ENCODE measurements around the gene UQCRH. TPM values are rescaled to one million over a fixed set of nuclear protein-coding genes. Genes with fewer than 3 reads are reported as not detected.

Gene UQCRH
- total RNA-seq, 1 donor = 202 TPM

- no peak for TF ChIP-seq CTCF (IDR thresholded peaks at IDR 0.05; ENCODE audit: extremely low read depth, low read depth, low read length)
- H3K27ac ChIP-seq (ENCODE audit: low read depth, low read length) = peak overlapping the region; percentile 73
- H3K4me2 ChIP-seq (ENCODE audit: insufficient read depth, low read length) = no peak overlapping the region
- peaks cover 22% of the 10 kb centered on the region for H3K4me1 ChIP-seq (ENCODE audit: insufficient read depth, low read length)
- H3K79me2 ChIP-seq (ENCODE audit: insufficient read depth, low read length) = peaks cover 26% of the 10 kb centered on the region
- H3K27me3 ChIP-seq (ENCODE audit: insufficient read depth, low read length) = no peaks in the 10 kb centered on the region
- no peak overlapping the region for H2AFZ ChIP-seq (ENCODE audit: low read length)
- peaks cover 24% of the 10 kb centered on the region for H4K20me1 ChIP-seq (ENCODE audit: insufficient read depth, low read length)
- peaks cover 69% of the 10 kb centered on the region for H3K36me3 ChIP-seq (ENCODE audit: insufficient read depth, low read length)
- H3K4me3 ChIP-seq (ENCODE audit: insufficient read depth, low read length) = no peak overlapping the region
- peak; percentile 88 for DNase-seq (ENCODE audit: insufficient read length, low spot score, missing footprints)
- H3K9me3 ChIP-seq (ENCODE audit: low read depth, low read length) = no peaks in the 10 kb centered on the region
Measured at GRCh38 chr1:46288485-46289133, 14.9 kb upstream of the UQCRH start.

GRCh38 chr1:46289134-46289494 is 14.4 kb upstream of the UQCRH start:
- peaks cover 29% of the 10 kb centered on the region for H3K79me2 ChIP-seq (ENCODE audit: insufficient read depth, low read length)
- peak overlapping the region; percentile 73 for H3K27ac ChIP-seq (ENCODE audit: low read depth, low read length)
- H3K36me3 ChIP-seq (ENCODE audit: insufficient read depth, low read length) = peaks cover 70% of the 10 kb centered on the region

DNA sequence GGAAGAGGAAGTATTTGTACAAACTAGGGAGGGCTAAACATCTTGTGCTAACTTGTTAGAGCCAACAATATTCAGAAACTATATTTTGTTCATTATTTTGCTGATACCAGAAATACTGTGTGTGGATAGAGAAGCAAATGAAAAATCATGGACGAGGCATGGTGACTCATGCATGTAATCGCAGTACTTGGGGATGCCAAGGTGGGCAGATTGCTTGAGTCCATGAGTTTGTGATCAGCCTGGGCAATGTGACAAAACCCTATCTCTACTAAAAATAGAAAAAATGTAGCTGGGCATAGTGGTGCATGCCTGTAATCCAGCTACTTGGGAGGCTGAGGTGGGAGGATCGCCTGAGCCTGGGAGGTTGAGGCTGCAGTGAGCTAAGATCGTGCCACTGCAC is 13.5 kb upstream of the UQCRH start:
- Histone ChIP-seq H3K36me3 (ENCODE audit: insufficient read depth, low read length) (peaks cover 68% of the 10 kb centered on the region), H4K20me1 (ENCODE audit: insufficient read depth, low read length) (peaks cover 17% of the 10 kb centered on the region), H3K27me3 (ENCODE audit: insufficient read depth, low read length) (no peaks in the 10 kb centered on the region), H3K4me2 (ENCODE audit: insufficient read depth, low read length) (no peak overlapping the region), H3K9me3 (ENCODE audit: low read depth, low read length) (no peaks in the 10 kb centered on the region), H2AFZ (ENCODE audit: low read length) (no peak overlapping the region), H3K4me3 (ENCODE audit: insufficient read depth, low read length) (no peak overlapping the region), H3K79me2 (ENCODE audit: insufficient read depth, low read length) (peaks cover 25% of the 10 kb centered on the region), H3K4me1 (ENCODE audit: insufficient read depth, low read length) (peaks cover 19% of the 10 kb centered on the region), H3K27ac (ENCODE audit: low read depth, low read length) (no peak overlapping the region)
- DNase-seq (ENCODE audit: insufficient read length, low spot score, missing footprints) = no peak
- TF ChIP-seq CTCF (IDR thresholded peaks at IDR 0.05; ENCODE audit: extremely low read depth, low read depth, low read length) = no peak

More at GRCh38 chr1:46289134-46289494, 14.4 kb upstream of the UQCRH start:
- H3K9me3 ChIP-seq (ENCODE audit: low read depth, low read length) = no peaks in the 10 kb centered on the region
- H3K4me3 ChIP-seq (ENCODE audit: insufficient read depth, low read length) = no peak overlapping the region
- TF ChIP-seq CTCF (IDR thresholded peaks at IDR 0.05; ENCODE audit: extremely low read depth, low read depth, low read length) = no peak
- no peak overlapping the region for H2AFZ ChIP-seq (ENCODE audit: low read length)
- peaks cover 21% of the 10 kb centered on the region for H4K20me1 ChIP-seq (ENCODE audit: insufficient read depth, low read length)
- no peak overlapping the region for H3K4me2 ChIP-seq (ENCODE audit: insufficient read depth, low read length)
- no peak for DNase-seq (ENCODE audit: insufficient read length, low spot score, missing footprints)
- H3K4me1 ChIP-seq (ENCODE audit: insufficient read depth, low read length) = peaks cover 22% of the 10 kb centered on the region
- H3K27me3 ChIP-seq (ENCODE audit: insufficient read depth, low read length) = no peaks in the 10 kb centered on the region

GRCh38 chr1:46295306-46295705 is 8.2 kb upstream of the UQCRH start:
- Histone ChIP-seq H3K4me3 (ENCODE audit: insufficient read depth, low read length) (no peak overlapping the region), H3K36me3 (ENCODE audit: insufficient read depth, low read length) (peaks cover 63% of the 10 kb centered on the region), H2AFZ (ENCODE audit: low read length) (no peak overlapping the region), H3K4me2 (ENCODE audit: insufficient read depth, low read length) (no peak overlapping the region), H4K20me1 (ENCODE audit: insufficient read depth, low read length) (peaks cover 25% of the 10 kb centered on the region), H3K27me3 (ENCODE audit: insufficient read depth, low read length) (no peaks in the 10 kb centered on the region), H3K9me3 (ENCODE audit: low read depth, low read length) (no peaks in the 10 kb centered on the region), H3K4me1 (ENCODE audit: insufficient read depth, low read length) (peaks cover 6% of the 10 kb centered on the region), H3K79me2 (ENCODE audit: insufficient read depth, low read length) (peaks cover 61% of the 10 kb centered on the region), H3K27ac (ENCODE audit: low read depth, low read length) (no peak overlapping the region)
- DNase-seq (ENCODE audit: insufficient read length, low spot score, missing footprints) = no peak
- no peak for TF ChIP-seq CTCF (IDR thresholded peaks at IDR 0.05; ENCODE audit: extremely low read depth, low read depth, low read length)

Data from osteoblast (primary cell).